Measurements from ENCODE around the gene CARS2.

DNA sequence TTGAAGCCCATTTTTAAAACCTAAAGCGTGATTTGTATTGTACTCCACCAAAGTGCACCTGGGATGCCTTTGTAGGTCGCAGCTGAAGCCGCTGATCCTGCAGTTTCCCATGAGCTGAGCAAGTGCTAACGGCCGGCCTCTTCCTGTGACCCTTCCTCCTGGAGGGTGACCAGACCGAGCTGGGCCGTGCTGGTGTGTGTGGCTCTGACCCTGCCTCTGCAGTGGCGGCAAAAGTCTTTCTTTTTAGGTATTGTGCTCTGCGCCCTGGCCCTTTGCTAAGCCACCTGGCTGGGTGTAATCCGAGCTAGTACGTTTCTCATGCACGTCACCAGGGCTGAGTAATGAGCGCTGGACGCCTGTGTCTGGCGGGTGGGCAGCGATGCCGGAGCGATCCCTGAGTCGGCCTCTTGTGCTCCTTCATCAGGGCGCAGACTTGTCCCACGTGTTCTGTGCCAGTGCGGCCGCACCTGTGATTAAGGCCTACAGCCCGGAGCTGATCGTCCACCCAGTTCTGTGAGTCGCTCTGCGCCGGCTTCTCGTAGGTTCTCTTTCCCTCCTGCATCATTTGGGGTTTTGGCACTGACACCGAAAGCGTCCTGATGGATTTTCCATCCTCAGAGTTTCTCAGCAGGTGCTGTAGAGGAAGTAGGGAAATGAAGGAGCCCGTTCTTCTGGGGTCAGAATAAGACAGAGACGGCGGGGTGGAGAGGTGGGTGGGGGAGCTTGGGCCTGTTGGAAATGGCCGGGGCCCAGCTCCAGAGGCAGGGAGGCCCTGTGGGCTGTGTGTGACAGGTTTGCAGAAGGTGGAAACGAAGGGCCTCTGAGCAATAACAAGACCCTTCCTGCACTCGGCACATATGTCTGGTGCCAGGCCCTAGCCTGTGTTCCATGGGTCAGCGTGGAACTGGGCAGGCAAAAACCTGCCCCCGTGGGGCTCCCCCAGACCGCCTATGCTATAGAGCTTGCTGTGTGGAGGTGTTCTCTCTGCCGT lies 80.9 kb downstream of the CARS2 start:
- TF ChIP-seq EZH2 (IDR thresholded peaks at IDR 0.05) (no peak), POLR2AphosphoS5 (IDR thresholded peaks at IDR 0.05; ENCODE audit: borderline replicate concordance, low read depth, low read length) (no peak), FOXP2 (optimal IDR thresholded peaks at IDR 0.05; ENCODE audit: control extremely low read depth, extremely low read length, insufficient read depth) (no peak)

All from SK-N-MC (cell line).